ENCODE results near the gene ADGRG3. TPM values are rescaled to one million over a fixed set of nuclear protein-coding genes. Genes with fewer than 3 reads are reported as not detected.
"Not testable (repeated sequence)": the region's sequence is repeated elsewhere in the genome, so short reads cannot be mapped to it uniquely, and the experiment has no call there.

ADGRG3 gene
- total RNA-seq, 1 experiment from 2014 or later = not detected

DNA sequence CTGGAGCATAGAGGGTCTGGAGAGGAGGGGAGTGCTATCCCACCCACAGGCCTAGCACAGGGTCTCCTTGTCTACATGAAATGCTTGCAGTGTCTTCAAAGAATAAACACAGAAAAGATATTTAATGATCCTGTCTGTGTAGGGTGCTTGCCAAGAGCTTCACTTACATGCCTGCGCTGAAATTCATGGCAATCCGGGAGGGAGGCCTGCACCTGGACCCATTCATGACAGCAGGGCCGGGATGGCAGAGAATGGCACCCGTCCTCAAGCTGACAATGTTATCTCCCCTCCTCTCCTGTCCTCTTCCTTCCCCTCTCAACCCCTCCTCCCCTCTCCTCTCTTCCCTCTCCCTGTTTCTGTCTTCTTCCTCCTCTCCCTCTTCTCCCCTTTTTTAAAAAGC, 2.1 kb downstream of the ADGRG3 start:
- Histone ChIP-seq H3K4me1 (ENCODE audit: control insufficient read depth in 1 of 2, insufficient read depth in 2 of 2, low read length in 2 of 2) (peaks cover 10 to 24% of the 10 kb centered on the region in 2 experiments), H4K20me1 (ENCODE audit: insufficient read depth) (no peaks in the 10 kb centered on the region), H3K79me2 (ENCODE audit: insufficient read depth, low read length) (no peaks in the 10 kb centered on the region), H3K9me2 (ENCODE audit: insufficient read depth) (no peaks in the 10 kb centered on the region), H3K27ac (ENCODE audit: low read depth, low read length) (no peak overlapping the region), H3K4me3 (replicated peaks in 1 of 2; ENCODE audit: low read depth in 1 of 2, low read length in 2 of 2) (no peak overlapping the region), H3K36me3 (ENCODE audit: control insufficient read depth in 1 of 2, insufficient read depth in 2 of 2, low read length in 2 of 2) (no peaks in the 10 kb centered on the region), H3K9ac (ENCODE audit: low read length) (no peak overlapping the region), H2AFZ (ENCODE audit: low read depth, low read length, poor library complexity, severe bottlenecking) (no peak overlapping the region), H3K27me3 (ENCODE audit: insufficient read depth, low read length) (peaks cover 6% of the 10 kb centered on the region; the same call in 1 of the 2 replicates), H3K4me2 (ENCODE audit: low read length) (no peak overlapping the region), H3K9me3 (ENCODE audit: control insufficient read depth in 1 of 2, insufficient read depth in 1 of 2, low read depth in 1 of 2, low read length in 2 of 2) (no peaks in the 10 kb centered on the region)
- ChIA-PET RAD21 (ENCODE audit: low non-redundant PET in 1 of 2, low total read pairs in 2 of 2, uncharacterized antibody in 2 of 2, unreplicated experiment in 2 of 2) (no interaction called here), CTCF (no interaction called here), POLR2A (no interaction called here)
- no peak for ATAC-seq
- DNase-seq (ENCODE audit: low read depth, low spot score) = no peak
- BruUV-seq (replicated peaks) = no TSS peak
- no peak for TF ChIP-seq SP1 (IDR thresholded peaks at IDR 0.05; ENCODE audit: low read depth)
- no peak for TF ChIP-seq ZNF274 (IDR thresholded peaks at IDR 0.05; ENCODE audit: low read depth, low read length)
- TF ChIP-seq POLR2AphosphoS5 (IDR thresholded peaks at IDR 0.05; ENCODE audit: low read depth, low read length) = no peak
- no peak for TF ChIP-seq EGR1 (IDR thresholded peaks at IDR 0.05; ENCODE audit: low read depth)
- intact Hi-C loops (cut with micrococcal nuclease) = no loop called here

GRCh38 chr16:57671451-57671850, 3.3 kb downstream of the ADGRG3 start:
- BruUV-seq (replicated peaks); RAD21 ChIA-PET (ENCODE audit: low non-redundant PET in 1 of 2, low total read pairs in 2 of 2, uncharacterized antibody in 2 of 2, unreplicated experiment in 2 of 2); H3K4me3 ChIP-seq (replicated peaks in 1 of 2; ENCODE audit: low read depth in 1 of 2, low read length in 2 of 2); H3K9me2 ChIP-seq (ENCODE audit: insufficient read depth); H3K27ac ChIP-seq (ENCODE audit: low read depth, low read length); DNase-seq (ENCODE audit: low read depth, low spot score); H4K20me1 ChIP-seq (ENCODE audit: insufficient read depth); H3K27me3 ChIP-seq (ENCODE audit: insufficient read depth, low read length); H3K79me2 ChIP-seq (ENCODE audit: insufficient read depth, low read length); POLR2A ChIA-PET; H3K36me3 ChIP-seq (ENCODE audit: control insufficient read depth in 1 of 2, insufficient read depth in 2 of 2, low read length in 2 of 2); H3K9ac ChIP-seq (ENCODE audit: low read length); intact Hi-C loops (cut with micrococcal nuclease); H3K9me3 ChIP-seq (ENCODE audit: control insufficient read depth in 1 of 2, insufficient read depth in 1 of 2, low read depth in 1 of 2, low read length in 2 of 2): not testable (repeated sequence)
- ATAC-seq = peak; percentile 77
- Histone ChIP-seq H3K4me1 (ENCODE audit: control insufficient read depth in 1 of 2, insufficient read depth in 2 of 2, low read length in 2 of 2) (peaks cover 10 to 29% of the 10 kb centered on the region in 2 experiments), H3K4me2 (ENCODE audit: low read length) (peak overlapping the region; percentile 50), H2AFZ (ENCODE audit: low read depth, low read length, poor library complexity, severe bottlenecking) (peak overlapping the region; percentile 73)
- CTCF ChIA-PET = interaction anchor here (1.0 to 1.1 kb wide), 2 partner anchors 52 to 89 kb away, joined by 3 read pairs; no protein-coding TSS in a partner anchor
- TF ChIP-seq JUND (IDR thresholded peaks at IDR 0.05) (peak; percentile 39), FOSL1 (IDR thresholded peaks at IDR 0.05; ENCODE audit: low read depth) (peak; percentile 24; the same call in 1 of the 2 replicates)

Data from HCT116 (cell line).